RWPE2 (cell line): ENCODE measurements around the gene C22orf23.

ENCODE experiments used
- ATAC-seq: fragments of 200-7000 bp; cut with Tn5 transposase; 3 replicates; pipeline ENCODE4 v1.9.1; 2021; ENCODE audit warnings: low read depth
- DNase-seq: peaks from one replicate; pipeline ENCODE4 v3.0.0-alpha.2; 2020; ENCODE audit warnings: low spot score
- H3K27ac ChIP-seq: fragments of 450-650 bp; 2 replicates; pipeline ENCODE4 v1.5.1; 2017; ENCODE audit warnings: mild to moderate bottlenecking; ENCODE audit not compliant: poor library complexity, severe bottlenecking
- H3K27me3 ChIP-seq: fragments of 250-450 bp; sonication (Bioruptor Pico); 2 replicates; pipeline ENCODE4 v1.5.1; 2021; ENCODE audit warnings: mild to moderate bottlenecking, moderate library complexity; ENCODE audit not compliant: insufficient read depth, poor library complexity, severe bottlenecking
- H3K36me3 ChIP-seq: fragments of 250-450 bp; sonication (Bioruptor Pico); 2 replicates; pipeline ENCODE4 v1.5.1; 2020; ENCODE audit warnings: low read depth, mild to moderate bottlenecking, moderate library complexity
- H3K4me1 ChIP-seq: fragments of 250-450 bp; sonication (Bioruptor Pico); 2 replicates; pipeline ENCODE4 v1.5.1; 2021; ENCODE audit warnings: mild to moderate bottlenecking, moderate library complexity; ENCODE audit not compliant: insufficient read depth, poor library complexity, severe bottlenecking
- H3K4me3 ChIP-seq: fragments of 250-450 bp; sonication (Bioruptor Pico); 2 replicates; pipeline ENCODE4 v1.5.1; 2021; ENCODE audit warnings: mild to moderate bottlenecking, moderate library complexity; ENCODE audit not compliant: severe bottlenecking
- H3K9me3 ChIP-seq: fragments of 250-450 bp; sonication (Bioruptor Pico); 2 replicates; pipeline ENCODE4 v1.5.1; 2021; ENCODE audit warnings: mild to moderate bottlenecking, moderate library complexity; ENCODE audit not compliant: severe bottlenecking
- TF ChIP-seq, protein P1 (sequence below): fragments of 450-650 bp; IDR thresholded peaks from one replicate; pipeline ENCODE4 v1.5.1; 2017; ENCODE audit warnings: mild to moderate bottlenecking, moderate library complexity; ENCODE audit not compliant: poor library complexity, severe bottlenecking

Gene C22orf23

DNA sequence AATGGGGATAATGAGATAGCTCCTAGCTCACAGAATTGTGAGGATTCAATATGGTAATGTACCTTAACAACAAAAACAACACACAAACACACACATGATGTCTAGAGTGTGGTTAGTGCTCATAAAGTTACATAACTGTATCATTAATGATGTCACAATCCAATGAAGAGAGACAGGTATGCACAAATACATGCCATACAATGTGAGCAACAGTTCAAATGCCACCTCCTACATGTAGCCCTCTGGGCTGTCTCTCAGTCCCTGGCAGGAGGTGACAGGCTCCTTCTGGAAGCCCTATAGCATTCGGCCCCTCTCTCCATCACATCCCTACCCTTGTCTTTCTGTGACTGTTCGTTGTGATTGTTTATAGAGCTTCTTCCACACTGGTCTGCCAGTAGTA is 55.6 kb downstream of the C22orf23 start:
- Histone ChIP-seq H3K27me3 (no peaks in the 10 kb centered on the region), H3K27ac (peak overlapping the region; percentile 98), H3K4me3 (no peak overlapping the region), H3K9me3 (no peaks in the 10 kb centered on the region), H3K4me1 (peaks cover 52% of the 10 kb centered on the region), H3K36me3 (no peaks in the 10 kb centered on the region)
- DNase-seq = no peak
- ATAC-seq = no peak
- TF ChIP-seq, protein P1, sequence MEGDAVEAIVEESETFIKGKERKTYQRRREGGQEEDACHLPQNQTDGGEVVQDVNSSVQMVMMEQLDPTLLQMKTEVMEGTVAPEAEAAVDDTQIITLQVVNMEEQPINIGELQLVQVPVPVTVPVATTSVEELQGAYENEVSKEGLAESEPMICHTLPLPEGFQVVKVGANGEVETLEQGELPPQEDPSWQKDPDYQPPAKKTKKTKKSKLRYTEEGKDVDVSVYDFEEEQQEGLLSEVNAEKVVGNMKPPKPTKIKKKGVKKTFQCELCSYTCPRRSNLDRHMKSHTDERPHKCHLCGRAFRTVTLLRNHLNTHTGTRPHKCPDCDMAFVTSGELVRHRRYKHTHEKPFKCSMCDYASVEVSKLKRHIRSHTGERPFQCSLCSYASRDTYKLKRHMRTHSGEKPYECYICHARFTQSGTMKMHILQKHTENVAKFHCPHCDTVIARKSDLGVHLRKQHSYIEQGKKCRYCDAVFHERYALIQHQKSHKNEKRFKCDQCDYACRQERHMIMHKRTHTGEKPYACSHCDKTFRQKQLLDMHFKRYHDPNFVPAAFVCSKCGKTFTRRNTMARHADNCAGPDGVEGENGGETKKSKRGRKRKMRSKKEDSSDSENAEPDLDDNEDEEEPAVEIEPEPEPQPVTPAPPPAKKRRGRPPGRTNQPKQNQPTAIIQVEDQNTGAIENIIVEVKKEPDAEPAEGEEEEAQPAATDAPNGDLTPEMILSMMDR = no peak

DNA sequence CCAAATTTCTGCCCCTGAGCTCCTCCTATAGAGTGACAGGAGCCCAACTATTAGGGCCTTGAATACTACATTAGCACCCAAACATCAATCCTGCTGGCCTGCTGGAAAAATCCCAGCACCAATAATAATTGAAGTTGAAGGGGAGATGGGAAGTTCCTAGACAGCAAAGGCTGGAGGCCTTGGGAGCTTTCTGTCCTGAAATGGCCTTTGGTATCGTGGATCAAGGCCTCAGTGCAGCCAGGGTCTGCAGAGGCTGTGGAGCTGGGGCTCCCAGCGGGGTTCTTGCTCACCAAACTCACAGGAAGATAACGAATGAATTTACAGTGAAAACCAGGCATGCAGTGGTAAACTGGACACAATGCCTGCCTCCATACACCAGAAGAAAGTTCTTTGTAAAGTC is 56.5 kb downstream of the C22orf23 start:
- Histone ChIP-seq H3K4me1 (peaks cover 52% of the 10 kb centered on the region), H3K27ac (peak overlapping the region; percentile 98), H3K9me3 (no peaks in the 10 kb centered on the region), H3K27me3 (no peaks in the 10 kb centered on the region), H3K4me3 (no peak overlapping the region), H3K36me3 (no peaks in the 10 kb centered on the region)
- TF ChIP-seq, protein P1 = no peak
- no peak for ATAC-seq
- no peak for DNase-seq

DNA sequence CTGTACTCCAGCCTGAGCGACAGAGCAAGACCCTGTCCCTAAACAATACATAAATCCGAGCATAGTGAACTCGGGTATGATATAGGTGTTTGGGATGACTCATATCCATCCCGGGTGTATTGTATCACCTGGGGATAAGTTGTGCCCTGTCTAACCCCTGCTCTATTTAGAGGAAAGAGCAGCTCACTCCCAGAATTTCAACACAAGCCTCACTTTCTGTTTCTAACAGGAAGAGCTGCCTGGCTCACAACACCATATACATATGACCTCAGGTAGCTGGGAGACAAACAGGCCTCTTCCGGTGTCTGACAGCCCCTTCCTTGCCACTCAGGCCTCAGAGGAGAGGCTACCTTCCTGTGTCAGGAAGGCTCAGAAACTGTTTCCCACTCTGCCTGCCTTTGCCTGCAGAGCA is 57.2 kb downstream of the C22orf23 start:
- ATAC-seq = peak; percentile 71
- Histone ChIP-seq H3K36me3 (peaks cover 4% of the 10 kb centered on the region; the same call in 1 of the 2 replicates), H3K27me3 (no peaks in the 10 kb centered on the region), H3K4me1 (peaks cover 52% of the 10 kb centered on the region), H3K27ac (peak overlapping the region; percentile 98), H3K4me3 (no peak overlapping the region), H3K9me3 (no peaks in the 10 kb centered on the region)
- TF ChIP-seq, protein P1 = no peak
- DNase-seq = no peak

DNA sequence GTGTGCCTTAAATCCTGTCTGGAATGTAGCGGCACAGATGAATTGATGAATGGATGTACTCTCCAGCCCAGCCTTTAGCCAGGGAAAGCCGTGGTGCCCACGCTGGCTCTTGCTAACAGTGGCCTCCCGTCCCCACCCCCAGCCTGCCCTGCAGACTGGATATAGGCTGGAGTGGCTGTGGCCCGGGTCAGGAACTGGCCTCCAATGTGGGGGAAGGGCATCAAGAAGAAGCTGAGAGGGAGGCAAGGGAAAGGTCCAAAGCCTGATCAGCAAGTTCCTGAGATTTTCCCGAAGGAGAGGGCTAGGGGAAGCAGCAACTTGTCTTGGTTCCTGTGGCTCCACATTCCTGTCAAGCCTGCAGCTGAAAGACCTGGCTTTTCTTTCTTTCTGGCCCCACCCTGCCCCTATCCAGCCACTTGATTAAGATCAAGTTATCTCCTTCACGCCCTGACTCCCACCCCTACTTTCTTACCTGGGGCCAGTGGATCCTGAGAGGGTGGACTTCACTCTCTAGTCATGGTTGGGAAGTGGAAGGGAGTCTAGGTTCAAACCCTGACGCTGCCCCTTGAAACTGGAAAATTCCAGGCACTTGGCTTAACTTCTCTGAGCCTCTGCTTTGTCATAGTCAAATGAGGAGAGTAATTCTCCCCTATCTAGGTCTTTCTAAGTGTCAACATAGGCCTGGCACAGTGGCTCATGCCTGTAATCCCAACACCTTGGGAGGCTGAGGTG is 58.3 kb downstream of the C22orf23 start:
- TF ChIP-seq, protein P1 = no peak
- DNase-seq (no peak), ATAC-seq (peak; percentile 15; the same call in 1 of the 3 replicates)
- Histone ChIP-seq H3K36me3 (peaks cover 10% of the 10 kb centered on the region), H3K4me3 (no peak overlapping the region), H3K9me3 (no peaks in the 10 kb centered on the region), H3K27ac (peak overlapping the region; percentile 98), H3K27me3 (no peaks in the 10 kb centered on the region), H3K4me1 (peaks cover 52% of the 10 kb centered on the region)

DNA sequence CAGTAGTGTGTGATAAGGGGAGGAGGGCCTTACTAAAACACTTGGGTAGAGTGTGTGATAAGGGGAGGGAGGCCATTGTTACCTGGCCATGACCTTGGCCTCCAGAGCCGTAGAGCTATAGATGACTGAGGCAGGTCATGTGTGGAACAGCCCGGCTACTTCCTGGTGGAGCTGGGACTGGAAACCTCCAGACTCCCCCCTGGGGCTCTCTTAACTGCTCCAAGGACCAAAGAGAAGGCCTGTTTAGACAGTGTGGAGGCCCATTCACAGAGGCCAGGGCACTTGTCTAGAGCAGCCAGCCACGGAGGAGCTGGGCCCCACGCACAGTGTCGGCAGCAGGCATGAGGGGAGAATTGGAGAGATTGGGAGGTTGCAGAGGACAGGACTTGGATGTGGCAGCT is 59.8 kb downstream of the C22orf23 start:
- peaks cover 25% of the 10 kb centered on the region for H3K36me3 ChIP-seq
- DNase-seq (no peak), ATAC-seq (no peak)
- no peaks in the 10 kb centered on the region for H3K9me3 ChIP-seq
- H3K4me3 ChIP-seq = no peak overlapping the region
- H3K27ac ChIP-seq = peak overlapping the region; percentile 98
- TF ChIP-seq, protein P1 = no peak
- H3K4me1 ChIP-seq = peaks cover 42% of the 10 kb centered on the region
- no peaks in the 10 kb centered on the region for H3K27me3 ChIP-seq
